ENCODE data around the gene CACNA1S. TPM values are rescaled to one million over a fixed set of nuclear protein-coding genes. Genes with fewer than 3 reads are reported as not detected.

CACNA1S gene
- total RNA-seq, 1 experiment from 2014 or later, result not detected

DNA sequence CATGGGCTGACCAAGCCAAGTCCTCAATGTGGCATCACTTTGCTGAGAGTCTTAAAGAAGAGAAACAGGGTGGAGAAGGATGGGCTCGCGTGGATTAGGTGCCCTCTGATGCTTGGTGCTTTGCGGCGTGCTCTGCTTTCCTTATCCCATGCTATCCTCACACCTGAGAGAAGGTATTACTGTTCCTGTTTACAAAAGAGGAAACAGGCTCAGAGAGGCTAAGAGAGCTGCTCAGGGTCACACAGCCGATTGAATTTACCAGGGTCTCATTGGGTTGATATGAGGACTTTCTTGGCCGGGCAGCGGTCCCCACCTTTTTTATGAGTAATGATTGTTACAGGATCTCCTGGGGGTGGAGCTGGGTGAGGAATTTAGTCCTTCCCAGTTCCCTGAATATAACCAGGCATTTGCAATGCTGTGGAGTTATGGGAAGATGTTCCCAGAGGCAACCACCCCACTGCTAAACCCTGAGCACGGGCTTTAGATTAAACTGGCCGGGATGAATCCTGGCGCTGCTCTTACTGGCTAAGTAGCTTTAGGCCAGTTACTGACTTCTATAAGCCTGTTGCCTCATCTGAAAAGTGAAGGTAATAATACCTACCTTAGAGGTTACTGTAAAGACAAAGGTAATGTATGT lies 10.2 kb upstream of the CACNA1S start:
- no peak overlapping the region for H4K91ac ChIP-seq (ENCODE audit: insufficient read length, low read depth, low read length)
- H4K5ac ChIP-seq (ENCODE audit: insufficient read length, low read depth, low read length), result no peak overlapping the region
- no peaks in the 10 kb centered on the region for H3K79me1 ChIP-seq (ENCODE audit: insufficient read depth, low read depth, low read length, poor library complexity, severe bottlenecking)
- no peak overlapping the region for H3K23ac ChIP-seq (ENCODE audit: insufficient read length, low read depth, low read length)
- peaks cover 42% of the 10 kb centered on the region for H3K27me3 Mint-ChIP-seq (ENCODE audit: low read depth)
- H3K9ac ChIP-seq (ENCODE audit: extremely low read depth, insufficient read length, low read length), result no peak overlapping the region
- peaks cover 15 to 21% of the 10 kb centered on the region in 2 experiments for H3K4me1 Mint-ChIP-seq
- no peaks in the 10 kb centered on the region for H3K36me3 Mint-ChIP-seq (ENCODE audit: insufficient read depth in 1 of 3, low read depth in 3 of 3)
- no peak overlapping the region for H2BK5ac ChIP-seq (ENCODE audit: insufficient read length, low read length)
- H3K27ac ChIP-seq (ENCODE audit: insufficient read length, low read depth, low read length), result no peak overlapping the region
- H2BK20ac ChIP-seq (ENCODE audit: low read depth, low read length, poor library complexity, severe bottlenecking), result no peak overlapping the region
- H3K79me2 ChIP-seq (ENCODE audit: insufficient read depth, low read length), result no peaks in the 10 kb centered on the region
- H3K4me2 ChIP-seq (ENCODE audit: insufficient read depth, insufficient read length, low read length), result no peak overlapping the region
- no peak overlapping the region for H2BK120ac ChIP-seq (ENCODE audit: low read depth, low read length, poor library complexity, severe bottlenecking)
- H4K8ac ChIP-seq (replicated peaks; ENCODE audit: insufficient read length, low read depth, low read length), result no peak overlapping the region
- no peak overlapping the region for H3K56ac ChIP-seq (ENCODE audit: insufficient read length, low read depth, low read length)
- H3K4ac ChIP-seq (ENCODE audit: low read depth, low read length), result no peak overlapping the region
- TF ChIP-seq, protein P1, sequence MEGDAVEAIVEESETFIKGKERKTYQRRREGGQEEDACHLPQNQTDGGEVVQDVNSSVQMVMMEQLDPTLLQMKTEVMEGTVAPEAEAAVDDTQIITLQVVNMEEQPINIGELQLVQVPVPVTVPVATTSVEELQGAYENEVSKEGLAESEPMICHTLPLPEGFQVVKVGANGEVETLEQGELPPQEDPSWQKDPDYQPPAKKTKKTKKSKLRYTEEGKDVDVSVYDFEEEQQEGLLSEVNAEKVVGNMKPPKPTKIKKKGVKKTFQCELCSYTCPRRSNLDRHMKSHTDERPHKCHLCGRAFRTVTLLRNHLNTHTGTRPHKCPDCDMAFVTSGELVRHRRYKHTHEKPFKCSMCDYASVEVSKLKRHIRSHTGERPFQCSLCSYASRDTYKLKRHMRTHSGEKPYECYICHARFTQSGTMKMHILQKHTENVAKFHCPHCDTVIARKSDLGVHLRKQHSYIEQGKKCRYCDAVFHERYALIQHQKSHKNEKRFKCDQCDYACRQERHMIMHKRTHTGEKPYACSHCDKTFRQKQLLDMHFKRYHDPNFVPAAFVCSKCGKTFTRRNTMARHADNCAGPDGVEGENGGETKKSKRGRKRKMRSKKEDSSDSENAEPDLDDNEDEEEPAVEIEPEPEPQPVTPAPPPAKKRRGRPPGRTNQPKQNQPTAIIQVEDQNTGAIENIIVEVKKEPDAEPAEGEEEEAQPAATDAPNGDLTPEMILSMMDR (conservative IDR thresholded peaks at IDR 0.05), result no peak
- H2BK15ac ChIP-seq (ENCODE audit: low read depth, low read length), result no peak overlapping the region
- no peak overlapping the region for H3K18ac ChIP-seq (ENCODE audit: insufficient read length, low read depth, low read length)
- no peak overlapping the region for H3K14ac ChIP-seq (ENCODE audit: insufficient read depth, low read length)
- H3K4me3 Mint-ChIP-seq, result no peak overlapping the region
- DNase-seq, result no peak
- no peak overlapping the region for H2AFZ ChIP-seq (ENCODE audit: low read length)
- peaks cover 2% of the 10 kb centered on the region for H4K20me1 ChIP-seq (ENCODE audit: control insufficient read depth, insufficient read depth, insufficient read length)
- no peak overlapping the region for H3K27ac Mint-ChIP-seq
- WGBS (ENCODE audit: extremely low coverage, insufficient read length, low lambda C conversion rate), result no CpG with 5 or more reads among the region's 10 CpGs
- no peaks in the 10 kb centered on the region for H3K23me2 ChIP-seq (ENCODE audit: insufficient read length, low read depth, low read length, poor library complexity, severe bottlenecking)
- no peaks in the 10 kb centered on the region for H3K9me3 ChIP-seq (ENCODE audit: control insufficient read depth, low read depth, low read length)
- no peaks in the 10 kb centered on the region for H3K27me3 ChIP-seq (ENCODE audit: insufficient read depth, low read length)
- no peaks in the 10 kb centered on the region for H3K4me1 ChIP-seq (ENCODE audit: insufficient read depth, low read length)
- no peak overlapping the region for H3T11ph ChIP-seq (ENCODE audit: low read length)
- no peak overlapping the region for H2AK5ac ChIP-seq (ENCODE audit: insufficient read length, low read length)
- H2BK12ac ChIP-seq (ENCODE audit: insufficient read length, low read depth, low read length), result no peak overlapping the region
- H3K9me3 Mint-ChIP-seq, result no peaks in the 10 kb centered on the region

Data from H9 (cell line).